Testis (tissue), 2 donors: ENCODE results near the gene JAK2.

ENCODE experiments used
- POLR2A ChIP-seq: fragments of 450-650 bp; IDR thresholded peaks from one replicate; pipeline ENCODE4 v1.6.1; 2017; ENCODE audit warnings: antibody characterized with exemption, mild to moderate bottlenecking, moderate library complexity
- TF ChIP-seq, protein P1 (sequence below), 3 experiments: fragments of 450-650 bp in 2 of 3; fragments of 200-600 bp in 1 of 3; sonication (generic) in 1 of 3; IDR thresholded peaks; one replicate each; pipeline ENCODE4 v1.5.1; 2016 to 2019; ENCODE audit warnings: antibody characterized with exemption in 3 of 3, mild to moderate bottlenecking in 2 of 3, moderate library complexity in 1 of 3

DNA sequence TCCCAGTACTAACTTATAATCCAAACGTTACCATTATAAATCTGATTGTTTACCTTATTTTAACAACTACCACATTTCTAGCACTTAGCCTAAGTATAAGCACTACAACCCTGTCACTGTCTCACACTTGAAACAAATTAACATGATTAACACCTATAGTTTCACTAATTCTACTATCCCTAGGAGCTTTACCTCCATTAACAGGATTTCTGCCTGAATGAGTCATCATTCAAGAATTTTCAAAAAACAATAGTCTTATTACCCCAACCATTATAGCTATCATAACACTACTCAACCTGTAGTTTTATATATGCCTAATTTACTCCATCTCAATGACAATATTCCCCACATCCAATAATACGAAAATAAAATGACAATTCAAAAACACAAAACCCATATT lies 110.7 kb downstream of the JAK2 start:
- TF ChIP-seq, protein P1, sequence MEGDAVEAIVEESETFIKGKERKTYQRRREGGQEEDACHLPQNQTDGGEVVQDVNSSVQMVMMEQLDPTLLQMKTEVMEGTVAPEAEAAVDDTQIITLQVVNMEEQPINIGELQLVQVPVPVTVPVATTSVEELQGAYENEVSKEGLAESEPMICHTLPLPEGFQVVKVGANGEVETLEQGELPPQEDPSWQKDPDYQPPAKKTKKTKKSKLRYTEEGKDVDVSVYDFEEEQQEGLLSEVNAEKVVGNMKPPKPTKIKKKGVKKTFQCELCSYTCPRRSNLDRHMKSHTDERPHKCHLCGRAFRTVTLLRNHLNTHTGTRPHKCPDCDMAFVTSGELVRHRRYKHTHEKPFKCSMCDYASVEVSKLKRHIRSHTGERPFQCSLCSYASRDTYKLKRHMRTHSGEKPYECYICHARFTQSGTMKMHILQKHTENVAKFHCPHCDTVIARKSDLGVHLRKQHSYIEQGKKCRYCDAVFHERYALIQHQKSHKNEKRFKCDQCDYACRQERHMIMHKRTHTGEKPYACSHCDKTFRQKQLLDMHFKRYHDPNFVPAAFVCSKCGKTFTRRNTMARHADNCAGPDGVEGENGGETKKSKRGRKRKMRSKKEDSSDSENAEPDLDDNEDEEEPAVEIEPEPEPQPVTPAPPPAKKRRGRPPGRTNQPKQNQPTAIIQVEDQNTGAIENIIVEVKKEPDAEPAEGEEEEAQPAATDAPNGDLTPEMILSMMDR (IDR thresholded peaks at IDR 0.05), result no peak
- TF ChIP-seq POLR2A, result no peak
